Activated naive CD4-positive, alpha-beta T cell treated with anti-CD3 and anti-CD28 coated beads, Interleukin-2, amount 50 U/mL, for 72 hours (primary cell): ENCODE data around the gene CPNE9. TPM values are rescaled to one million over a fixed set of nuclear protein-coding genes. Genes with fewer than 3 reads are reported as not detected.

ENCODE experiments used
- ATAC-seq, 2 donors: fragments of 150-1000 bp; cut with Tn5 transposase; 2 replicates each; pipeline ENCODE4 v1.10.0; 2021; ENCODE audit warnings: mild to moderate bottlenecking in 2 of 2, moderate library complexity in 2 of 2
- DNase-seq, 2 donors: peaks; one replicate each; pipeline ENCODE4 v3.0.0; 2021 to 2022; ENCODE audit warnings: low spot score in 2 of 2
- H3K27ac Mint-ChIP-seq, 2 donors: one replicate each; pipeline ENCODE4 v1.8.0; 2022; ENCODE audit warnings: mild to moderate bottlenecking in 2 of 2, mixed read lengths in 2 of 2
- H3K36me3 Mint-ChIP-seq, 2 donors: one replicate each; pipeline ENCODE4 v1.8.0; 2022; ENCODE audit warnings: mixed read lengths in 2 of 2
- H3K9me3 Mint-ChIP-seq, 2 donors: one replicate each; pipeline ENCODE4 v1.8.0; 2022; ENCODE audit warnings: mixed read lengths in 2 of 2
- total RNA-seq, 2 donors: library from RNA; stranded (reverse); gene quantifications; one replicate each; pipeline ENCODE4 v1.2.3, GENCODE V29; 2022

Gene CPNE9
- total RNA-seq, 2 donors from 2014 or later, result 0.11 TPM; not detected in 1

DNA sequence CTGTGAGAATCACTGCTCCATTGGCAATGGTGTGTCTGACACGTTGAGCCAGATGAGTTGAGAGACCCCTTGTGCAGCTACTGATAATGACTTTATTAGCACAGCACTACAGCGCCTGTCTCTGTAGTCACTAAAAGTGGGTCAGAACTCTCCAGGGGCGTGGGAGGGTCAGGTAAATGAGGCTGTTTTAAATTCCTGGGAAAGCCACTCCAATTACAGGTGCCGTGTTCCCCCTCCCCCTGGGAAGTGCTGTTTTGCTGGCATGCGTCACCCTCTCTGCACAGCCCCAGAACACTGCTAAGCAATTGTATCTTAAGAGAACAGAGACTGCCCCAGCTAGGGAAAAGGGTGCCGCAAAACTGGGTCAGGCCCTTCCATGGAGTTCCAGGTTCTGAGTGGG, 21.5 kb upstream of the CPNE9 start:
- DNase-seq (no peak), ATAC-seq (no peak)
- peaks cover 0 to 14% of the 10 kb centered on the region in 2 donors for H3K36me3 Mint-ChIP-seq
- H3K9me3 Mint-ChIP-seq, result no peaks in the 10 kb centered on the region
- H3K27ac Mint-ChIP-seq, result no peak overlapping the region

DNA sequence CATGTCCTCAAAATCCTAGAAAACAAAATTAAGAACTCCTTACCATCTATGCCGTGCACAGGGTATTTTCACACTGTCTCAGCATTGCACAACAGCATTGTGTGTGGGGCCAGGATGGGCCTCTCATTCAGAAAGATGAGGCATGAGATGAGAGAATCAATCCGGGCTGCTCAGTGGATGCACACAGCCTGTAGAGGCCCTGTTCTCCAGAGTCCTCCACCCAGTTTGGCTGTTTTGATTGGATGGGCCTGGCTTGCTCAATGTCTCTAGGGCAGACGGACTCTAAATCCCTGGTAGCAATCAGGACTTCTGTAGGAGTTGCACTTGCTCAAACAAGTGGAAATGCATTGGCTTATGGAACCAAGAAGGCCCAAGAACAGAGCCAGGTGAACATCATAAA, 20.2 kb upstream of the CPNE9 start:
- Mint-ChIP-seq H3K27ac (no peak overlapping the region), H3K36me3 (peaks cover 0 to 12% of the 10 kb centered on the region in 2 donors)
- DNase-seq, result no peak

DNA sequence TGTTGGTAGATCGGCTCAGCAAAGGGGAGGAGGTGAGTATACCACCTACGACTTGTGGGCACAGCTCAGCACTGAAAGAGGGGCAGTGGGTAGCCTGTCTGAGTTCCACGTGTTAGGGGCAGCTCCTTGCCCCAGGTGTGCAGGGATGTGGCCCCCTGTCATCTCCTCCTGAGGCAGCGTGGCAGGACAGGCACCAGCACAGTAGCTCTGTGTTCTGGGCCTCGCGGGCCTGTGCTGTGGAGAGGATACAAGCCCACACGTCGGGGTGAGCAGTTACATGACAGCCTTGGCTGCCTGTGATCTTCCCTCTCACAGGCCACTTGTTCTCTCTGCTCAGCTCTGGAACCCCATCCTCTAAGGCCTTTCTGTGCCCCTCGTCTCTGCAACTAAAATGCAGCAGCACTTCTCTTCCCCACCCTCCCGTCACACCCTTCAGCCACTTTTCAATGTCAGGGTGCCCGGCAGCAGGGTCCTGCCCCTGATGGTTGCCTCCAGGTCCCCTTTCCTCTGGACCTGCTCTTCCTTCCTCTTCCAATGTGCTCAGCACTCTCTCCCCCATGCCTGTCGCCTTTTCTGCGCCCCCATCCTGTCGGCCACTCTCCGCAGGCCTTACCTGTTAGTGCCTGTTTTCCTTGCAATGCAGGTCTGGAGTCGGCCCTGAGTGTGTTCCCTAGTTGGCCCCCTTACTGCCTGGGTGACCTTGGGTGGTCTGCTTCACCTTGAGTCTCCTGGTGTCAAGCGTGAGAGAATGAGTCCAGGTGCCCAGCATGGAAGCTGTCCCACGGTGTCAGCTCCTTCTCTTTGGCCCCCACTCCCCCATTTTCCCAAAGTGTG, 18.2 kb upstream of the CPNE9 start:
- no peaks in the 10 kb centered on the region for H3K36me3 Mint-ChIP-seq
- DNase-seq (no peak), ATAC-seq (no peak)
- H3K27ac Mint-ChIP-seq, result no peak overlapping the region
- H3K9me3 Mint-ChIP-seq, result no peaks in the 10 kb centered on the region

More for the DNA sequence above, 20.2 kb upstream of the CPNE9 start:
- ATAC-seq, result no peak
- no peaks in the 10 kb centered on the region for H3K9me3 Mint-ChIP-seq

GRCh38 chr3:9686050-9686550, 17.5 kb upstream of the CPNE9 start:
- Mint-ChIP-seq H3K9me3 (no peaks in the 10 kb centered on the region), H3K27ac (no peak overlapping the region), H3K36me3 (no peaks in the 10 kb centered on the region)
- DNase-seq (no peak), ATAC-seq (no peak)

DNA sequence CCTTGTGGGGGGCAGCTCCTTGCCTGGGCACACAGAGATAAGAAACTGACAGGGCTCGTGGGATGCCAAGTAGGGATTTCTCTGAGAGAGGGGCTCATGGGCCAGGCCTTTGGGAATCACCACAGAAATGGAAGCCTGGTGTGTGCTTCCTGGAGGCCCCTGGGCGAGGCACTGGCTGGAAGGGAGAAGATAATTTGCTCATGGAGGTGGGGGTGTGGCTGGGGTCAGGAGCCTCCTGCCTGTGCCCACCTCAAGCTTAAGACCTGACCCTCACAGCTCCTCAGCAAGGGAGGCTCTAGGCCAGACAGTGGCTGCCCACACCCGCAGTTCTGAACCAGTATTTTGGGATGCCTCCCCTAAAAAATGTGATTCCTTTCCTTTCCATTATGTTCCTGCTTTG, 16.9 kb upstream of the CPNE9 start:
- ATAC-seq (no peak), DNase-seq (no peak)
- no peaks in the 10 kb centered on the region for H3K9me3 Mint-ChIP-seq
- H3K27ac Mint-ChIP-seq, result no peak overlapping the region
- no peaks in the 10 kb centered on the region for H3K36me3 Mint-ChIP-seq

DNA sequence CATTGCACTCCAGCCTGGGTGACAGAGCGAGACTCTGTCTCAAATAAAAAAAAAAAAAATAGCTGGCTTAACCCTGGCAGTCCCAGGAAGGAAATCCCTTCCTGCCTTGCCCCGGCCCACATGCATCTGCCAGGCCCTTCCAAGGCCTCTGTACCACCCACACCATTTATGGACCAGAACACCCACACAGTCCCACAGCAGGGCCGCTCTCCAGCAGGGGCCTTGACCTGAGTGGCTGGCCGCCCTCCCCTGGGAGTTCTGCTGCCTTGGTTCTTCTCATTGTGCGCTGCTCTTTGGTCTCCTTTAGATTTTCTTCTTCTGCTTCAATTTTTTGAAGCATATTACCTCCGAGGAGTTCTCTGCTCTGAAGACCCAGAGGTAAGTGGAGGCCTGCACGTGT, 16.1 kb upstream of the CPNE9 start:
- ATAC-seq (no peak), DNase-seq (no peak)
- H3K27ac Mint-ChIP-seq, result no peak overlapping the region
- H3K9me3 Mint-ChIP-seq, result no peaks in the 10 kb centered on the region
- H3K36me3 Mint-ChIP-seq, result no peaks in the 10 kb centered on the region

- ATAC-seq (no peak), DNase-seq (no peak)
- Mint-ChIP-seq H3K27ac (no peak overlapping the region), H3K36me3 (peaks cover 0 to under 1% of the 10 kb centered on the region in 2 donors), H3K9me3 (no peaks in the 10 kb centered on the region)
Observed at GRCh38 chr3:9688961-9689360, 14.7 kb upstream of the CPNE9 start.

DNA sequence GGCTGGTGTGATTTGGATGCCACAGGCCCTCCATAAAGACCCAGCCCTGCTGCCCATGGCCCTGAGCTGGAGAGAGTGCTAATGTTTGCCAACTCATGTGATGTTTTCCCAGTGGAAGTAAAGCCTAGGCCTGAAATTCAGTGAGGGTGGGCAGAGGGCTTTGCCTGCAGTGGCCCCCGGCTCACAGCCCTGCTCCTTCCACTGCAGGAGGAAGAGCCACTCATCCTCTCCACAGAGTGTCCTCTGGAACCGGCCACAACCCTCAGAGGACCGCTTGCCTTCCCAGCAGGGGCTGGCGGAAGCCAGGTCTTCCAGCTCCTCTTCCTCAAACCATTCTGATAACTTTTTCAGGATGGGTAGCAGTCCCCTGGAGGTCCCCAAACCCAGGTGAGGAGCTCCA, 13.9 kb upstream of the CPNE9 start:
- Mint-ChIP-seq H3K27ac (no peak overlapping the region), H3K36me3 (peaks cover 0 to 4% of the 10 kb centered on the region in 2 donors), H3K9me3 (no peaks in the 10 kb centered on the region)
- ATAC-seq (no peak), DNase-seq (no peak)

DNA sequence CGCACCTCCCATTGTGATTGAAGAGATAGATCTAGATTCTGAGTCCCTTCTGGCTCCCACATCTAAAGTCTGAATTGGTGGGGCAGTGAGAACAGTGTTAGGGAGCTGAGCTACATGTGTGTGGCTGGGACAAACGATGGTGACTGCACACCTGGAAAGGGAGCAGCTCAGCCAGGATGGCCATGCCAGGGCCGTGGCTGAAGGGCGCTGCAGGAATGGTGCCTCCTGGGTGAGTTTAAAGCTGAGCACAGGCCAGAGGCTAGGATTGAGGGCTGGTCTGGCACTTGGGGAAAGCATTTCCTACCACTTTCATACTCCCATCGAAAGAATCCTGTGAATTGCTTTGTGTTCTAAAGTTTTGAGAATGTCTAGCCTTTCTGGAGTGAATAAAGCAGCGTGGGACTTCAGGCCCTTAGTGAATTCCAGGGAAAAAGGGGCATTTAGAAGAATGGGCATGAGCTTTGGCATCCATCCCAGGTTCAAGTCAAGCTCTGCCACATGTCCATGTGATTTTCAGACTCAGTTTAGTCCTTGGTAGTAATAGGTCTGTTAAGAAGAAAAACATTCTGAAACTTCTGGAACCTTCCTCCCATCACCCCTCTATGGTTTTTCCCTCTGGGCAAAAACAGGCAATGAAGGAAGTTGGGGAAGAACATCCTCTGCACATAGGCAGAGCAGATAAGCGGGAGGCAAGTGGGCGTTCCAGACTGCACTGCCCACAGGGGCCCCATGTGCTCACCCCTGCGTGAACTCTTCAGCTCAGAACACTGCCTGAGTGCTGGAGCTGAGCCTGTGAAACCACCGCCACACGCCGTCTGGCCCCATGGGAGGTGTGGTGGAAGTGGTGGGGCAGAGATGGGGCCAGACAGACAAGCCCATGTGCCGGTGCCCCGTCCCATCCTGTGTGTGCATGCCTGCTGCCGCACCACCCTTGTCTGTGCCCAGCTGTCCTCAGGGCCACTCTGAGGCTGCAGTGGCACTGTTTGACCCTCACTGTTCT, 12.9 kb upstream of the CPNE9 start:
- DNase-seq (no peak), ATAC-seq (peak in 1 of 2 donors; percentile 20)
- H3K9me3 Mint-ChIP-seq, result no peaks in the 10 kb centered on the region
- H3K27ac Mint-ChIP-seq, result peak overlapping the region in 1 of 2 donors; percentile 47
- peaks cover 0 to 4% of the 10 kb centered on the region in 2 donors for H3K36me3 Mint-ChIP-seq

GRCh38 chr3:9691636-9692035, 12.0 kb upstream of the CPNE9 start:
- Mint-ChIP-seq H3K27ac (peak overlapping the region in 1 of 2 donors; percentile 47), H3K36me3 (peaks cover 0 to 4% of the 10 kb centered on the region in 2 donors), H3K9me3 (no peaks in the 10 kb centered on the region)
- ATAC-seq (no peak), DNase-seq (no peak)

- Mint-ChIP-seq H3K36me3 (peaks cover 0 to 4% of the 10 kb centered on the region in 2 donors), H3K27ac (peak overlapping the region in 1 of 2 donors; percentile 19), H3K9me3 (no peaks in the 10 kb centered on the region)
- ATAC-seq (no peak), DNase-seq (no peak)
Observed at GRCh38 chr3:9692416-9692815, 11.2 kb upstream of the CPNE9 start.

GRCh38 chr3:9695345-9695744, 8.3 kb upstream of the CPNE9 start:
- no peaks in the 10 kb centered on the region for H3K9me3 Mint-ChIP-seq
- ATAC-seq, result no peak
- no peak for DNase-seq
- peaks cover 0 to 4% of the 10 kb centered on the region in 2 donors for H3K36me3 Mint-ChIP-seq
- H3K27ac Mint-ChIP-seq, result no peak overlapping the region

DNA sequence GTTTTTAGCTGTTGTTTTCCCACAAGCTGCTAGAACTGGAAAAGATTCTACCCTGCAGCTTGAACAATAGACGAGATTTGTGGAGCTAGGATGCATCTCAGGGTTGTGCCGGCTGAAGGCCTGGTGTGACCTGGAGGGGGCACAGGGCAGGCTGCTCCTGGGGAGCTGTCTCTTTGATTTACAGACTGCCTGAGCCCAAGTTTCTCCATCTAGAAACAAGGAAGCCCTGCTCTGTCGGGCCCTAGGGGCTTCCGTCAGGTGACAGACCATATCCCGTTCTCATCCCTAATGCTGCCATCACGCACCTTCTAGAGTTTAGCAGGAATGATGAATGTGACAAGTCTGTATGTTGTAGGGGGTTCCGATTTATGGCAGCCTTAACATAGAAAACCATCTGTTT, 7.9 kb upstream of the CPNE9 start:
- Mint-ChIP-seq H3K9me3 (no peaks in the 10 kb centered on the region), H3K27ac (peak overlapping the region in 1 of 2 donors; percentile 84), H3K36me3 (peaks cover 0 to 4% of the 10 kb centered on the region in 2 donors)
- ATAC-seq, result no peak
- no peak for DNase-seq

GRCh38 chr3:9696480-9697220, 7.0 kb upstream of the CPNE9 start:
- Mint-ChIP-seq H3K36me3 (peaks cover 0 to 4% of the 10 kb centered on the region in 2 donors), H3K9me3 (no peaks in the 10 kb centered on the region), H3K27ac (no peak overlapping the region)
- DNase-seq (no peak), ATAC-seq (no peak)

DNA sequence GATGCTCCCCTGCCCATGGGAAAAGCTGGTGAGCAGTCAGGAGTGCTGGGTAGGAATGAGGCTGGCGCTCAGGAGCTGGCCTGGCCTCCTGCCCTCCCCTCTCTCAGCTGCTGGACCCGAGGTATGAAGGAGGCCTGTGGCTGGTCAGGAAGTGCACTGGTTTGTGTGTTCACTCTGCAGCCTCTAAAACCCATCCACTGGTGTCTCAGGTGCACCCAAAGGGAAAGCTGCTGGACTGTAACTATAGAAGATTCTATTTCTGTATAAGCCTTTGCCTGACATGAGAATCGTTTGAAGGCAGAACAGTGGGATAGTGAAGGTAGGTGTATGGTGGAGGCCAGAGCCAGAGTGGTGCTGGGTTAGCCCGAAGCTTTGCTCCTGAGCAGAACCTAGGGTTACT, 5.7 kb upstream of the CPNE9 start:
- peaks cover 0 to 6% of the 10 kb centered on the region in 2 donors for H3K36me3 Mint-ChIP-seq
- no peak for ATAC-seq

DNA sequence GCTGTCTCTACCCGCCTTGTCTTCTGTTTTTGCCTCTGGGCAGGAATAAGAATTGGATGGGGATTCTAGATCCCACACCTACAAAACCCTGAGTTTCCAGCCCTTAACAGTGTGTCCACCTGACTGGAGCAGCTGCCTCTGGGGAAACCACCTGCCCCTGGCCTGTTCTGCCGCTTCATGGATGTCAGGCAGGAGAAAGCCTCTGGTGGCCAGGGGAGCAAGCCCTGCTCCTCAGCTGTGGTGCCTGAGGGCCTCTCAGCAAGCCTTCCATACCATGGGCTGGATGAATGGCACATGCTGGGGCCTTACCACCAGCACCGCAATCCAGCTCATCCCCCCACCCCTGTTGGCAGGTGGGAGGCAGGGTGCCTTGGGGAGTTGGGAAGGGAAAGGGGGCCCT, 5.3 kb upstream of the CPNE9 start:
- H3K36me3 Mint-ChIP-seq, result peaks cover 0 to 10% of the 10 kb centered on the region in 2 donors
- DNase-seq, result no peak
- no peak overlapping the region for H3K27ac Mint-ChIP-seq
- H3K9me3 Mint-ChIP-seq, result no peaks in the 10 kb centered on the region
- ATAC-seq, result no peak

More for the DNA sequence above, 5.7 kb upstream of the CPNE9 start:
- no peak for DNase-seq
- no peaks in the 10 kb centered on the region for H3K9me3 Mint-ChIP-seq
- H3K27ac Mint-ChIP-seq, result no peak overlapping the region
